ENCODE data around the gene SKIDA1.

- TF ChIP-seq, protein P1, sequence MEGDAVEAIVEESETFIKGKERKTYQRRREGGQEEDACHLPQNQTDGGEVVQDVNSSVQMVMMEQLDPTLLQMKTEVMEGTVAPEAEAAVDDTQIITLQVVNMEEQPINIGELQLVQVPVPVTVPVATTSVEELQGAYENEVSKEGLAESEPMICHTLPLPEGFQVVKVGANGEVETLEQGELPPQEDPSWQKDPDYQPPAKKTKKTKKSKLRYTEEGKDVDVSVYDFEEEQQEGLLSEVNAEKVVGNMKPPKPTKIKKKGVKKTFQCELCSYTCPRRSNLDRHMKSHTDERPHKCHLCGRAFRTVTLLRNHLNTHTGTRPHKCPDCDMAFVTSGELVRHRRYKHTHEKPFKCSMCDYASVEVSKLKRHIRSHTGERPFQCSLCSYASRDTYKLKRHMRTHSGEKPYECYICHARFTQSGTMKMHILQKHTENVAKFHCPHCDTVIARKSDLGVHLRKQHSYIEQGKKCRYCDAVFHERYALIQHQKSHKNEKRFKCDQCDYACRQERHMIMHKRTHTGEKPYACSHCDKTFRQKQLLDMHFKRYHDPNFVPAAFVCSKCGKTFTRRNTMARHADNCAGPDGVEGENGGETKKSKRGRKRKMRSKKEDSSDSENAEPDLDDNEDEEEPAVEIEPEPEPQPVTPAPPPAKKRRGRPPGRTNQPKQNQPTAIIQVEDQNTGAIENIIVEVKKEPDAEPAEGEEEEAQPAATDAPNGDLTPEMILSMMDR (conservative IDR thresholded peaks at IDR 0.05; ENCODE audit: low read depth in 2 of 2): no peak
- TF ChIP-seq REST (IDR thresholded peaks at IDR 0.05; ENCODE audit: unreplicated experiment) (no peak), JUNB (IDR thresholded peaks at IDR 0.05; ENCODE audit: unreplicated experiment) (no peak), EZH2phosphoT487 (IDR thresholded peaks at IDR 0.05; ENCODE audit: unreplicated experiment) (no peak), POLR2AphosphoS5 (IDR thresholded peaks at IDR 0.05; ENCODE audit: low read depth) (no peak), ZNF462 (CRISPR knock-in tag; IDR thresholded peaks at IDR 0.05) (no peak), CREB1 (CRISPR knock-in tag; IDR thresholded peaks at IDR 0.05; ENCODE audit: low read depth) (no peak)
- TF ChIP-seq, protein P2, sequence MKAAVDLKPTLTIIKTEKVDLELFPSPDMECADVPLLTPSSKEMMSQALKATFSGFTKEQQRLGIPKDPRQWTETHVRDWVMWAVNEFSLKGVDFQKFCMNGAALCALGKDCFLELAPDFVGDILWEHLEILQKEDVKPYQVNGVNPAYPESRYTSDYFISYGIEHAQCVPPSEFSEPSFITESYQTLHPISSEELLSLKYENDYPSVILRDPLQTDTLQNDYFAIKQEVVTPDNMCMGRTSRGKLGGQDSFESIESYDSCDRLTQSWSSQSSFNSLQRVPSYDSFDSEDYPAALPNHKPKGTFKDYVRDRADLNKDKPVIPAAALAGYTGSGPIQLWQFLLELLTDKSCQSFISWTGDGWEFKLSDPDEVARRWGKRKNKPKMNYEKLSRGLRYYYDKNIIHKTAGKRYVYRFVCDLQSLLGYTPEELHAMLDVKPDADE (IDR thresholded peaks at IDR 0.05): no peak
Observed at GRCh38 chr10:21493784-21494183, 31.7 kb downstream of the SKIDA1 start.
